Activated naive CD4-positive, alpha-beta T cell treated with anti-CD3 and anti-CD28 coated beads, Interleukin-2, amount 50 U/mL, for 24 hours (primary cell): ENCODE measurements around the gene SELENBP1.
"Not testable (repeated sequence)": the region's sequence is repeated elsewhere in the genome, so short reads cannot be mapped to it uniquely, and the experiment has no call there.

Experiments used
- H3K27ac Mint-ChIP-seq: one replicate; pipeline ENCODE4 v1.8.0; 2021; ENCODE audit warnings: mild to moderate bottlenecking, mixed read lengths
- H3K27me3 Mint-ChIP-seq: one replicate; pipeline ENCODE4 v1.8.0; 2021; ENCODE audit warnings: mixed read lengths
- H3K36me3 Mint-ChIP-seq: one replicate; pipeline ENCODE4 v1.8.0; 2021; ENCODE audit warnings: mixed read lengths
- H3K4me1 Mint-ChIP-seq: one replicate; pipeline ENCODE4 v1.8.0; 2021; ENCODE audit warnings: mixed read lengths
- H3K4me3 Mint-ChIP-seq: one replicate; pipeline ENCODE4 v1.8.0; 2021; ENCODE audit warnings: mild to moderate bottlenecking, mixed read lengths
- H3K9me3 Mint-ChIP-seq: one replicate; pipeline ENCODE4 v1.8.0; 2021; ENCODE audit warnings: mixed read lengths

The SELENBP1 gene

DNA sequence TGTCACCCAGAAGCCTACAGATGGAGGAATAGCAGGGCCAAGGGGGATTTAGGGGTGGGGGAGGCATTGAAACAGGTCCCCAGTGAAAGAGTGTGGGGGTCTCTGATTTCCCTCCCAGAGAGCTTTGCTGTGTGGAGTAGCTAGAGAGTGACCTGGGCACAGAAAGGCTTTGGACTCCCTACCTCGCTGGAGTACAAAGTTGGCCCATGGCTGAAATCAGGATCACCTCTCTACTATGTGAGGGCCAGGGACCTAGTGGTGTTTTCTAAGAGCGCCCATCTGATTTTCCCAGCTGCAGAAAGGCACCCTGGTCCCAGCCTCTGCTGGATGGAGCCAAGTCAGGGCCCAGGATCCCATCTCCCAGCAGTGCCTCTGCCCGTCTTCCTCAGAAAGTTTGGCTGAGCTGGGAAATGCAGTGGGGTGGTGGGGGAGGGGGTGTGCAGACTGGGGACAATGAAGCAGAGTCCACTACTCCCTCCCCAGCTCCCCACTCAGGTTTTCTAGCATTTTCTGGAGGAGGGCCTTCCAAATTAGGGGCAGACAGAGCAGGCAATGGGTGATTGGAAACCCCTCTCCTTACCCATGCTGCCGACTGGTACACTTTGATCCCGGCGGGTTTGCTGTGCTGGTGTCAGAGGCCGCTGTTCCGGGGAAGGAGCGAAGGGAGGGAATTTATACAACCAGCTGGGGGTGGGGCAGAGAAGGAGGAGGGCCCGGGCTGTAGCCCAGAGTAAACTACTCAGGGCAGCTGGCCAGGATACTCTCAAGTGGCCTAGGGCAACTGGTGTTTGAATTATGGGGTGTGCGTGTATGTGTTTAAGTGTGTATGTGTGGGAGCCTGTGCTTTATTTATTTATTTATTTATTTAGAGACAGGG, at the start of gene SELENBP1:
Gene SELENBP1, minus strand, starts transcription at position 648 of the 877 bp plus-strand sequence. Its CDS starts 64 bp downstream, at position 584.
- Mint-ChIP-seq H3K9me3 (no peaks in the 10 kb centered on the region), H3K4me3 (no peak within 1 kb of the TSS), H3K36me3 (no peaks in the 10 kb centered on the region), H3K27ac (no peak within 1 kb of the TSS), H3K4me1 (no peaks in the 10 kb centered on the region), H3K27me3 (no peaks in the 10 kb centered on the region)

DNA sequence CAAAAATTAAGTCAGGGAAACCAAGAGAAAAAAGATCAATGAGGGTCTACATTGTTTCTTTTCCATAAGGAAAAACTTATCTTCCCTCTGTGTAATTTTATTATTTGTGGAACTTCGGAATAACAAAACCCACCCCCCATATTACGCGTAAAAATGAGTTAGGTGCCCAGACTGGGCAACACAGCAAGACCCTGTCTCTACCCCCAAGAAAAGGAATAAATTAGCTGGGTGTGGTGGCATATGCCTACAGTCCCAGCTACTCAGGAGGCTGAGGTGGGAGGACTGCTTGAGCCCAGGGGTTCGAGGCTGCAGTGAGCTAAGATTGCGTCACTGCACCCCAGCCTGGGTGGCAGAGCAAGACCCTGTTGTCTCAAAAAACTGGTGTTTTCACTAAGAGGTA, 47.3 kb upstream of the SELENBP1 start:
- H3K27ac Mint-ChIP-seq: no peak overlapping the region
- H3K36me3 Mint-ChIP-seq: peaks cover 13% of the 10 kb centered on the region
- H3K4me3 Mint-ChIP-seq: no peak overlapping the region
- no peaks in the 10 kb centered on the region for H3K9me3 Mint-ChIP-seq
- H3K27me3 Mint-ChIP-seq: no peaks in the 10 kb centered on the region
- no peaks in the 10 kb centered on the region for H3K4me1 Mint-ChIP-seq

DNA sequence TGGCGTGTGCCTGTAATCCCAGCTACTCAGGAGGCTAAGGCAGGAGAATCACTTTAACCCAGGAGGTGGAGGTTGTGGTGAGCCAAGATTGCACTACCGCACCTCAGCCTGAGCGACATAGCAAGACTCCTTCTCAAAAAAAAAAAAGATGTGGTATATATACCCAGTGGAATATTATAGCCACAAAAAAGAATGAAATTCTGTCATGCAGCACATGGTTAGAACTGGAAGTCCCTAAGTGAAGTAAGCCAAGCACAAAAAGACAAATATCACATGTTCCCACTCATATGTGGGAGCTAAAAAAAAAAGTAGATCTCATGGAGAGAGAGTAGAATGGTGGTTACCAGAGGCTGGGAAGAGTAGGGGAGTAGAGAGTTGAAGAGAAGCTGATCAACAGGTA, 45.6 kb upstream of the SELENBP1 start:
- Mint-ChIP-seq H3K27ac (peak overlapping the region; percentile 53), H3K4me3 (no peak overlapping the region), H3K9me3 (no peaks in the 10 kb centered on the region), H3K4me1 (no peaks in the 10 kb centered on the region), H3K27me3 (no peaks in the 10 kb centered on the region), H3K36me3 (peaks cover 11% of the 10 kb centered on the region)

DNA sequence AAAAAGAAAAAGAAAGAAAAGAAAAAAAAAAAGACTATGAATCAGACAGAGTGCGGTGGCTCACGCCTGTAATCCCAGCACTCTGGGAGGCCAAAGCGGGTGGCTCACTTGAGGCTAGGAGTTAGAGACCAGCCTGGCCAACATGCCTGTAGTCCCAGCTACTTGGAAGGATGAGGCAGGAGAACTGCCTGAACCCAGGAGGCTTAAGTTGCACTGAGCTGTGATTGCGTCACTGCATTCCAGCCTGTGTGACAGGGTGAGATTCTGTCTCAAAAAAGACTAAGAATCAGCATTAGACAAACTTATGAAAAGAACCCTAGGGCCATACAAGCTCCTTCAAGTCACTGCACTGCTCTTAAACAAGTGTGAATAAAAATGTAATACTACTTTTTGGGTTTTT, 43.7 kb upstream of the SELENBP1 start:
- Mint-ChIP-seq H3K4me3 (no peak overlapping the region), H3K36me3 (peaks cover 15% of the 10 kb centered on the region), H3K4me1 (no peaks in the 10 kb centered on the region)

GRCh38 chr1:151411884-151412283, 39.4 kb upstream of the SELENBP1 start:
- no peaks in the 10 kb centered on the region for H3K27me3 Mint-ChIP-seq
- no peaks in the 10 kb centered on the region for H3K9me3 Mint-ChIP-seq
- H3K4me1 Mint-ChIP-seq: no peaks in the 10 kb centered on the region
- peaks cover 22% of the 10 kb centered on the region for H3K36me3 Mint-ChIP-seq
- H3K27ac Mint-ChIP-seq: no peak overlapping the region
- no peak overlapping the region for H3K4me3 Mint-ChIP-seq

More for the DNA sequence above, 43.7 kb upstream of the SELENBP1 start:
- Mint-ChIP-seq H3K27ac (no peak overlapping the region), H3K27me3 (no peaks in the 10 kb centered on the region), H3K9me3 (no peaks in the 10 kb centered on the region)

- Mint-ChIP-seq H3K4me1 (no peaks in the 10 kb centered on the region), H3K36me3 (peaks cover 18% of the 10 kb centered on the region), H3K27ac (no peak overlapping the region), H3K27me3 (no peaks in the 10 kb centered on the region), H3K4me3 (no peak overlapping the region), H3K9me3 (no peaks in the 10 kb centered on the region)
These were observed 36.4 kb upstream of the SELENBP1 start for GRCh38 chr1:151408891-151409290.

DNA sequence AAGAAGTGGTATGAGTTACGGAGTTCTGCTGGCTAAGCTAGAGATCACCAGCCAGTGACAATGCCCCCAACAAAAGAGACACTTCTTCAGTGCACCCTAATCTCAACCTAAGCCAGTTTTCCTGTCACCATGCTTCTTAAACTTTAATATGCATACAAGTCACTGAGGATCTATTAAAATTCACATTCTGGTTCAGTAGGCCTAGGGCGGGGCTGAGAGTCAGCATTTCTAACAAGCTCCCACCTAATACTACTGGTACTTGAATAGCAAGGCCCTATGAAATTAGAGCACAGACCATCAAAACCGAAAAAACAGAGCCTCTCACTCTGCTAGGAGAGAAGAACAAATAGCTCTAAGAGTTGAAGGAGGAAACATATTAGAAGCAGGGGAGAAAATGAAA, 34.8 kb upstream of the SELENBP1 start:
- Mint-ChIP-seq H3K9me3 (no peaks in the 10 kb centered on the region), H3K36me3 (peaks cover 16% of the 10 kb centered on the region), H3K27me3 (no peaks in the 10 kb centered on the region), H3K4me3 (no peak overlapping the region), H3K4me1 (no peaks in the 10 kb centered on the region), H3K27ac (no peak overlapping the region)

DNA sequence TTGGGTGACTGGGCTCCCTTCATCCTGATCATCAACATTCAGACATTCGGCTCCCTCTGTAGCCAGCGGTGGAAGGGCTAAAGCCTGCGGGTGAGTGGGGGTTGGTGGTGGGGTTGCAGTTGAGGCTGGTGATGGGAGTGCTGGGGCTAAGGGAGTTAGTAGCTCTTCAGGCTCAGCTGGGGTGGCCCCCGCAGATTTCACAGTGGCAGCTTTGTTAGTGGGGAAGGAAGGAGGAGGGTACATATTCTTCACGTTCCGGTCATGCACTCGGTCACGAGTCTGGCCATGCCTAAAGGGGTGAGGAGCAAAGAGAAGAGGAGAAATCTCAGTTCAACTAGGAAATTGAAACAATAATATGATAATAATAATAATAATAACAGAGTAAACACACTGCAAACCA, 33.7 kb upstream of the SELENBP1 start:
- Mint-ChIP-seq H3K36me3 (peaks cover 17% of the 10 kb centered on the region), H3K9me3 (no peaks in the 10 kb centered on the region), H3K4me3 (no peak overlapping the region), H3K27ac (no peak overlapping the region), H3K4me1 (peaks cover 10% of the 10 kb centered on the region), H3K27me3 (no peaks in the 10 kb centered on the region)

GRCh38 chr1:151405187-151405951, 32.9 kb upstream of the SELENBP1 start:
- peaks cover 18% of the 10 kb centered on the region for H3K4me1 Mint-ChIP-seq
- H3K4me3 Mint-ChIP-seq: no peak overlapping the region
- H3K36me3 Mint-ChIP-seq: peaks cover 17% of the 10 kb centered on the region
- H3K27me3 Mint-ChIP-seq: no peaks in the 10 kb centered on the region
- peak overlapping the region; percentile 27 for H3K27ac Mint-ChIP-seq
- H3K9me3 Mint-ChIP-seq: no peaks in the 10 kb centered on the region

DNA sequence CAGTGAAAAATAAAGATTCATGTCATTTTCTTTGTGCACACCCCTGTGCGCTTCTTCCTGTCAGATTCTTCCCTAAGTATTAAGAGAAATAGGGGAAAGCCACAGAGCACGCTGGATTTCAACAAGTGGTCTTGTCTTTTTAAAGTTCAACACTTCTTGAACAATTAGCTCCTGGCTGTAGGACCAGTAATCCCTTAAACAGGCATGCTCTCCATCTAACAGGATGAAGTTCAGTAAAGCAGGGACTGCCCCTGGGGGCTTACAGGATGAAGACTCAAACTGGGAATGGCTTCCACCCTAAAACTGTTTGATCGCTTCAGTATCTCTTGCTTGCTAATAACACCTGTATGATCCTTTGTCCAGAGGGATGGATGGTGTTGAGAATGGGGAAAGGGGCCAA, 31.1 kb upstream of the SELENBP1 start:
- H3K36me3 Mint-ChIP-seq: peaks cover 17% of the 10 kb centered on the region

DNA sequence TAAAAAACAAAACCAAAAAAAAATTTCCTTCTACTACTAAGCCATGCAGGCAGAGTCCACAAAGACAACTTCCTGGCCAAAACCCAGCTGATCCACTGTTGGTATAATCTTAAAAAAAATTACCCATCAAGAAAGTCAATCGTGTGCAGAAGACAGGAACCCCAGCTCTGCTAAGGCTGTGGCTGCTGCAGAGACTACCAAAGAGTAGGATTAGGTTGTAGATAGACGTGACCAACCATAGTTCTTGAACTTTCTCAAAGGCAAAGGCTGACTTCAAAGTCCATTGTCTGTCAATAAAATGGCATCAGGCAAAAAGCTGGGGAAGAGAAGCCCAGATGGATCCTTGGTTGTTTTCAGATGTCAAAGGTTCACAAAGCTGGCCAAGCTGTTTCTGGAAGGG, 30.3 kb upstream of the SELENBP1 start:
- Mint-ChIP-seq H3K9me3 (no peaks in the 10 kb centered on the region), H3K27me3 (no peaks in the 10 kb centered on the region), H3K27ac (peak overlapping the region; percentile 35), H3K36me3 (peaks cover 17% of the 10 kb centered on the region), H3K4me1 (peaks cover 28% of the 10 kb centered on the region), H3K4me3 (peak overlapping the region; percentile 33)

More for the DNA sequence above, 31.1 kb upstream of the SELENBP1 start:
- Mint-ChIP-seq H3K27ac (peak overlapping the region; percentile 46), H3K4me1 (peaks cover 28% of the 10 kb centered on the region), H3K9me3 (no peaks in the 10 kb centered on the region), H3K27me3 (no peaks in the 10 kb centered on the region), H3K4me3 (no peak overlapping the region)

- H3K27ac Mint-ChIP-seq: peak overlapping the region; percentile 98
- H3K4me3 Mint-ChIP-seq: peak overlapping the region; percentile 33
- no peaks in the 10 kb centered on the region for H3K27me3 Mint-ChIP-seq
- peaks cover 15% of the 10 kb centered on the region for H3K36me3 Mint-ChIP-seq
- H3K9me3 Mint-ChIP-seq: no peaks in the 10 kb centered on the region
- peaks cover 28% of the 10 kb centered on the region for H3K4me1 Mint-ChIP-seq
These were observed 29.4 kb upstream of the SELENBP1 start for GRCh38 chr1:151401860-151402259.

- H3K4me1 Mint-ChIP-seq: peaks cover 28% of the 10 kb centered on the region
- H3K27ac Mint-ChIP-seq: peak overlapping the region; percentile 98
- H3K9me3 Mint-ChIP-seq: no peaks in the 10 kb centered on the region
- no peaks in the 10 kb centered on the region for H3K27me3 Mint-ChIP-seq
- peaks cover 13% of the 10 kb centered on the region for H3K36me3 Mint-ChIP-seq
- H3K4me3 Mint-ChIP-seq: peak overlapping the region; percentile 94
These were observed 28.8 kb upstream of the SELENBP1 start for GRCh38 chr1:151401125-151401788.

- Mint-ChIP-seq H3K36me3 (peaks cover 12% of the 10 kb centered on the region), H3K27me3 (no peaks in the 10 kb centered on the region)
These were observed 27.0 kb upstream of the SELENBP1 start, which contains the start of gene PSMB4 for GRCh38 chr1:151399324-151400171. PSMB4 (plus strand) TSS chr1:151399573; CDS start chr1:151399588, 15 bp downstream.

GRCh38 chr1:151396265-151396664, 23.8 kb upstream of the SELENBP1 start:
- H3K27me3 Mint-ChIP-seq, H3K27ac Mint-ChIP-seq, H3K9me3 Mint-ChIP-seq, H3K36me3 Mint-ChIP-seq, H3K4me3 Mint-ChIP-seq: not testable (repeated sequence)
- peaks cover 19% of the 10 kb centered on the region for H3K4me1 Mint-ChIP-seq

More at GRCh38 chr1:151399324-151400171, 27.0 kb upstream of the SELENBP1 start, which contains the start of gene PSMB4:
- Mint-ChIP-seq H3K27ac (peak within 1 kb of the TSS; percentile 98), H3K4me1 (peaks cover 28% of the 10 kb centered on the region), H3K9me3 (no peaks in the 10 kb centered on the region), H3K4me3 (peak within 1 kb of the TSS; percentile 94)
